ENCODE results near the gene ARHGAP31.
A peak's percentile ranks its signal among the peaks of the same experiment; 100 is the strongest.
"Not testable (repeated sequence)": the region's sequence is repeated elsewhere in the genome, so short reads cannot be mapped to it uniquely, and the experiment has no call there.

The ARHGAP31 gene

DNA sequence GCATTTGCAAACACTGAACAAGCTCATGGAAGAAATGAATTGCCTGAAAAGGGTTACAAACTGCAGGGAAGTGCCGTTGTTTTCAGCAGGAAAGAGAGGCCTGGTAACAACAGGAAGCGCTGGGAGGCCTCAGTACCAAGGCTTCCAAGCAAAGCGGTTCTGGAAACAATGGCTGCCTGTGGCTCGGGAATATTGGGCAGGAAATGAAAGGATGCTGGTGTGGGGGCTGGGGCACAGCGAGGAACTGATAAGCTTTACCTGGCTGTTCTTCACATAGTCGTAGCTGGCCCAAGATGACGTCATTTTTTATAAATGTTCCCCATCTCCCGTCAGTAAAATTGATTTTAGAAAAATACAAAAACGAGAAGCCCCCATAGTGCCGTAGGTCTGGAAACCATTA lies 55.9 kb downstream of the ARHGAP31 start:
- no peak for DNase-seq (ENCODE audit: low read depth)

DNA sequence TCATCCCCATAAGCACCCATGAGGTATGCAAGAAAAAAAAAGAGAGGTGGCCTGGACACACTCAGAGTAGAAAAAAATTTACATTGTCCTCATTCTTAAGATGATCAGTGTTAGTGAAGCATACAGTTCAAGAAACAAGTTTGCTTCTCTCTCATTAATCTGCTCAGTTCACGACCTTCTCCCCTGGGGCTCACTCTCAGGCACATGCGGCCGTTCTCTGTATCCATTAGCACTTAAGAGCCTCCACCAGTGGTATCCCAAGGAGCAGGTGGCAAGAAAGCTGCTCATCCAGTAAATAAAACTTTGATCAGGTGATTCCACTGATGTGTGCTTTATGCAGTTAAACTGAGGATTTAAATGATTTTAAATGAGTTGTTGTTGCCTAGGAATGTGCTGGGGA lies 57.4 kb downstream of the ARHGAP31 start:
- no peak for DNase-seq (ENCODE audit: low read depth)

DNA sequence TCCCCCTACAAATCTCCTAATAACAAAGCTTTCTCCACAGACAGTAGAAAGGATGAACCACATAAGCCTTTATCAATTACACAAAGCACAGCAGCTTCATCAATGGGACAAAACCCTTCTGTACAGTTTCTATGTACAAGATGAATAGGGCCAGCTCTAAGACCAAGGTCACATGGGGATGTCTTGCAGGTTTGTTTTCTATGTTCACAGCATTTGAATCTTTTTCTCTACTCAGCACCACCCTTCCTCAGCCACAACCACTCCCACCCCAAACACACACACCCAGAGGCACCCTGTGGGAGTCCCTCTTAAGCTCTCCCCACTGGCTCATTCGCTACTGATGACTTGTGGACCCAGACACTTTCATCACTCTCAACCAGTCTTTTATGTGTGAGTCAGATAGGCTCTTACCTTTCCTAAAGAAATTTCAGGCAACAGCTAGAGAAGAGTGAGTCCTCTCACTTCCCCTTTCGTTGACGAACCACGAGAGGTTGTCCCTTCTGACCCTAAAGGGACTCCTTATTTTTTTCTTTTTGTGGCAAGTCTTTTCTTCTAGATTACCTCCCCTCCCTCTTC lies 57.9 kb downstream of the ARHGAP31 start:
- DNase-seq (ENCODE audit: low read depth), result peak; percentile 9

DNA sequence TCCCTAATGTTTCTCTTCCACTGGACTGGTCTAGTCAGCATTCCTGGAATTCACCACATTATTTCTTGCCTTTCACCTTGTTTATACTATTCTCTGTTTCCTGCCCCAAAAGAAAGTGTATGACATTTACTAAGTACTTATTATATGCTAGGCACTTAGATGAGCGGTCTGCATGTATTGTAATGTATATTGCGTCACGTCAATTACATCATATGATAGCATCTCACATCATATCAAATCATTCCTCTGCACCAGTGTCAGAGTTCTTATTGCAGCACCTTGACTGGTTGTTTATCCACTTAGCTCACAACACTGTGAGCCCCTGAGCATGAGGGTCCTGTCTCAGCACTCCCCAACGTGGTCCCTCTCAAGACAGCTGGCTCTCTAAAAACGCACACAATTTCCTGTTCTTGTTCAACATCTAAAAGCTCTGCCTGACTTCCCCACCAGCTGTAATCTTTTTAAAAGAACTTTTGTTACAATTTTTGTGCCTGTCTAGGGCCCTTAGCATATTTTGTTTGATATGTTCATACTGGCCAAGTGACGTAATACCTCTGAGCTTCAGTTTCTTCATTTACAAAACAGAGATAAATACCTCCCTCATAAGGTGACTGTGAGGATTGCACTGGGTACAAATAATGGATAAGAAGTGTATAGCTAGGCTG lies 58.8 kb downstream of the ARHGAP31 start:
- no peak for DNase-seq (ENCODE audit: low read depth)

DNA sequence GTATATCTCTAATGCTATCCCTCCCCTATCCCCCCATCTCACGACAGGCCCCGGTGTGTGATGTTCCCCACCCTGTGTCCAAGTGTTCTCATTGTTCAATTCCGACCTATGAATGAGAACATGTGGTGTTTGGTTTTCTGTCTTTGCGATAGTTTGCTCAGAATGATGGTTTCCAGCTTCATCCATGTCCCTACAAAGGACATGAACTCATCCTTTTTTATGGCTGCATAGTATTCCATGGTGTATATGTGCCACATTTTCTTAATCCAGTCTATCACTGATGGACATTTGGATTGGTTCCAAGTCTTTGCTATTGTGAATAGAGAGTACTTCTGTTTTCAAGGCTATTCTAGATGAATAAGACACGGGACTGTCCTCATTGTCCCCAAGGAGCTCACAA lies 61.4 kb downstream of the ARHGAP31 start:
- not testable (repeated sequence) for DNase-seq (ENCODE audit: low read depth)

DNA sequence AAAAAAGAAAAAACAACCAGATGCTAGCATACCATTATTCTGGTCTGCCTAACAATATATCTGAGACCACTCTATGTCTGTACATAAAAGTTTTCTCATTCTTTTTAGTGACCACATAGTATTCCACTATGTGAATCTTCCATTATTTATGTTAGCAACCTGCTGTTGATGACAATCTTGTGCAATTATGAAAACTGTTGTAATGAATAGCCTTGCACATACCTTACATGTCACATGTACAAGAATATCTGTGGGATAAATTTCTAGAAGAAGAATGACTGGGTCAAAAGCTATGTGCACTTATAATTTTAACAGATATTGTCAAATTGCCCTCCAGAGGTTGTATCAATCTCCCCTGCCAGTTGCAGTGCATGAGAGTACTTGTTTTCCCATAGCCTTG lies 62.5 kb downstream of the ARHGAP31 start:
- no peak for DNase-seq (ENCODE audit: low read depth)

DNA sequence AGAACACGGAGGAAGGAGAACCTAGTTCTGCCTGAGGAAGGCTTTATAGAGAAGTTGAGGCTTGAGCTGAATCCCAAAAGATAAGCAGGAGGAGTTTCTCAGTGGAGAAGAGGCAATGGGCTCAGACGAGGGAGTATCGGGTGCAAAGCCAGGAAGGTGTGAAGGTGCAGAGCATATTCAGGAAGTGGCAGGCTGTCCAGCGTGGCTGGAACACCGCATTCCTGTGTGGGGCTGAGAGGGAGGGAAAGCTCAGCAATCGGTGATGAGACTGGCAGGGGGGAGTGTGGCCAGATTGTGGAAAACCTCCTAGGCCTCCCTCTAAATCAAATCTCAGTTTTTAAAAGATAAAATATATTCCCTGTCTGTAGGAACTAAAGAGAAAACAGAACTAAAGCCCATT lies 63.0 kb downstream of the ARHGAP31 start:
- DNase-seq (ENCODE audit: low read depth), result no peak

DNA sequence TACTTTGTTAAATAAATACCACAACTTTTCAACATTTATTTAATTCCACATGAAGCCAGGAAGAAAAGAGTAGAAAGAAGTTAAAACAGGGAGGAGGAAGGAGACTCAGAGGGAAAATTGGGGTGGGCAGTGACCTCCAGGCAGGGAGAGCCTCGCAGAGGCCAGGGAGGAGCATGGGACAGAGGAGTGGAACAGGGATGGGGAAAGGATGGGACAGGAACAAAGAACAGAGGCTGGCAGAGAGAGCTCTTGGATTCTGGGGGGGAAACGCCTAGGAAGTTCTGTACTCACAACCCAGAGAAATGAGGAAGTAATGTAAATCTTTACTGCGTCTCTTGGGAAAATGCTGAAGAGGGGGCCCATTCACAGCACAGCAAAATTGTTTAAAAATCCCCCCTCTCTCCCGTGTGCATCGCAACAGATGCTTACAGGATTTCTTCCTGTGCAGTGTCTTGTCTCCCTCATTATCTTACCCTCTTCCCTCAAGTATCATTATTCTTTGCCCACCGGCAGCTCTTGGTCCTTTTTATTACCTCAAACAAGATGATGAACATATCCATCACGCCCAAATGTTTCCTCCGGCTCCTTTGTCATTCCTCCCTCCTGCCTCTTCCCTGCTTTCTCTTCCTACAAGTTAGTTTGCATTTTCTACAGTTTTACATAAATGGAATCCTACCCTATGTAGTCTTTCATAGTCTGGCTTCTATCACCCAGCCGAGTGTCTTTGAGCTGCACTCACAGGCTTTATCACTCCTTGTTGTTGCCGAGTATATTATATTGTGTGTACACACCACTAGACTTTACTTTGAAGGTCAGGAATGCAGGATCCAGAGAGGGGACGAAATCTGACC lies 65.5 kb downstream of the ARHGAP31 start:
- no peak for DNase-seq (ENCODE audit: low read depth)

DNA sequence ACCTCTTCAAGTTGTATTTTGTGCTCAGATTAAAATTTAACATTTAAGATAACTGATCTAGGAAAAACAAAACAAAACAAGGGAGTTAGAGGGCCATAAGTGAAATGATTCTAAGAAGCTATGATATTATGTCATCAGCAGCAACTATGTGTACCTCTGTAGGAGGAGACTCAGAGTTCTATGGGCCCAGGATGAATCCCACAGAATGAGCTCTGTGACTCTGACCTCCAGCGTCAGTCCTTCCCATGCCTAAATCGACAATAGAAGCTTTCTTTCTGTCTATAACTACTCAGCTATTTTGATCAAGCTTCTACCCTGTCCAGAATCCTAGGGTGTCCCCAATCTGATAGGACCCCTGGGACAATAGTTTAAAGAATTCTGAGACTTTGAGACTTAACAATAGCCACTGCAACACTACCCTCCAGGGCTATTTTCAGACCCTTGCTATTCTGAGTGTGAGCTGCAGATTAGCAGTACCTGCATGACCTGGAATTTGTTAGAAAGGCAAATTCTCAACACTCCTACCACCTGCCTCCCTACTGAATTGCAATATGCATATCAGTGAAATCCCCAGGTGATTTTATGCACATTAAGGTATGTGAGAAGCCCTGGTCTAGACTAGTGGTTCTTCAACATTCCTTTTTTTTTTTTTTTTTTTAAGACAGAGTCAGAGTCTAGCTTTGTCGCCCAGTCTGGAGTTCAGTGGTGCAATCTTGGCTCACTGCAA lies 66.7 kb downstream of the ARHGAP31 start:
- DNase-seq (ENCODE audit: low read depth), result no peak

DNA sequence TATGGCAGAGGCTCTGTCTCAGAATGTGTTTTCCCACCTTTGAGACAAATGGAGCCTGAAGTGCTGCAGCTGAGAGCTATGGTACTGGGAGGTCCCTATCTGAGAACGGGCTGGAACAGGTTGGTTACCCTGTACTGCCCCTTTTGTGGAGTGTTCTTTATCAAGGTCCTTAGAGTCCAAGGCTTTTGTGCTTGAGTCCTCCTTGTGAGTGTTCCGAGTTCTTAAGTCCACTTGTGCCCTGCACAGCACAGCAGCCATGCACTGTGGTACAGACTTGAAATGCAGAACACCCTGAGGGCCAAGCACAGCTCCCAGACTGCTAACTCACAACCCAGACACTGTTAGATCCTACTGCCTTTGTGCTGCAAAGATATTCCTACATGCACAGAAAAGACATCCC lies 67.8 kb downstream of the ARHGAP31 start:
- DNase-seq (ENCODE audit: low read depth), result no peak

DNA sequence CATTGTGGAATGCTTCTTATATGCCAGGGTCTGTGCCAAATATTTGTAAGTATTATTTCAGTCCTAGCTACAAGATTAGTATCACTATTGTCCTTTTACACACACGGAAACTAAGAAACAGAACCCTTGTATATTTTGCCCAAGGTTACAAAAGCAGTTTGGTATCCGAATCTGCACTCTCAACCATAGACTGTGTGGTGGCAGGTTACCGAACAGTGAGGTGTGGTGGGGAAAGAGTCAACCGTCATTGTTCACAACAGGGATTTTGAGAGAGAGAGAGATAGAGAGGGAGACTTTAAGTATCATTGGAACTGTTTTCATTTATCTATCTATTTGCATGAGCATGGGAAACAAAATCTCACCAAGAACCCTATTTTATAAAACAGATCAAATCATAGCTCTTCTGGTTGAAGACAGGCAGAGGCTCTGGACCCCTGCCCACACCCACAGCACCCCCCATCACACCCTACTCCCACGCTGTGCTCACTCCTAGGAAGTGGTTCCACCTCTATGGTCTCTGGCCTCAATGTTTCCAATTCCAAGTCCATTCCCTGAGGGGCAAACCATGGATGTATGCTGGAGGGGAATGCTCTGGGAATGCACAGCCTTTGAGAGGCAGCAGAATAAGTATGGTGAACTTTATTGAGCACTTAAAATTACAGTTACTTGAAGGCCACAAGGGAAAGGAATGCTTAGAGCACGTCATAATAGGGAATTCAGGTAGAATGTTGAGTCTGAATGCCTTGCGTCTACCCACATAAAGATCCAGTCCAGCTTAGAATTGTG lies 69.0 kb downstream of the ARHGAP31 start:
- no peak for DNase-seq (ENCODE audit: low read depth)

DNA sequence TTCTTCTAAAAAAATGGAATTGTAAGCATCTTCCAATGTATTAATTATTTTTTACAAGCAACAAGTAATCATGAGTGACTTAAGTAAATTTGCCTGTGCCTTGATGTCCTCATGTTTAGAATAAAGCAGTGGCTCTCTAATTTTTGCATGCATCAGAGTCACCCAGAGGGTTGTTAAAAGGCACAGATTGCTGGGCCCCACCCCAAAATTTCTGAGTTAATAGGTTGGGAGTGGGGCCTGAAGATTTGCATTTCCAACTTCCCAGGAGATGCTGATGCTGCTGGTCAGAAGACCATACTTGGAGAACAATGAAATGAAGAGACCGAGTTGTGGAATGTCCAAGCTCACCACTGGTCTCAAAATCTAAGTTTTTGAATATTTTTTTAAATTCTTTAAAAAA lies 70.2 kb downstream of the ARHGAP31 start:
- no peak for DNase-seq (ENCODE audit: low read depth)

DNA sequence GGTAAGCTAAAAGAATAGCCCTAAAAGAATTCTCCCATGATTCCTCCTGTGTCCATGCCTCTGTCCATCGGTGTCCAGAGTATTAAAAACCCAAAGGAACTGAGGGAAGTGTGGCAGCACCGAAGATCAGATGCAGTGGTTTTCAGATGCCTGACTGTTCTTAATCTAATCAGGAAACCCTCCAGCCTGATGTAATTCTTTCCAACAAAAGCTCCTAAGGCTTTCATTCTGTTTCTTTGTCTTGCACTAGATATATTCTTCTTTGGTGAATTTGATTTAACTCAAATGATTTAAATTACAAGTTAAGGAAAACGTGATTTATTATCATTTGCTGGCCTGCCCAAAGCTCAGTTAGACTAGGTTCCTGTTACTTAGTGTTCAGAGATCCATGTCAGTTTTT lies 71.2 kb downstream of the ARHGAP31 start:
- no peak for DNase-seq (ENCODE audit: low read depth)

DNA sequence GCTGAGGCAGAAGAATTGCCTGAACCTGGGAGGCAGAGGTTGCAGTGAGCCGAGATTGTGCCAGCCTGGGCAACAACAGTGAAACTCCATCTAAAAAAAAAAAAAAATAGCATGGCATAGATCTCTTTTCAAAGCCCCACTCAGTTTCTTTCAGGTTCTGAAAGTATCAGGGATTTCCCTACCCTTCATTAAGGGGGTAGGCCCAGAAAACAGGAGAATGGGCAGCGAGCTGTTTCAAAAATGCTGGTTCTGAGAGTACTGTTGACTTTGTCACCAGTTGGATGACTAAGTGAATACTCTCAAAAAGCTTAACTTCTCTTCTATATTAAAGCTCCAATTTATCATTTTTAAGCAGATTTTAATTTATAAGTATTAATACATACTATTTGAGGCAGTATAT lies 72.8 kb downstream of the ARHGAP31 start:
- DNase-seq (ENCODE audit: low read depth), result no peak

DNA sequence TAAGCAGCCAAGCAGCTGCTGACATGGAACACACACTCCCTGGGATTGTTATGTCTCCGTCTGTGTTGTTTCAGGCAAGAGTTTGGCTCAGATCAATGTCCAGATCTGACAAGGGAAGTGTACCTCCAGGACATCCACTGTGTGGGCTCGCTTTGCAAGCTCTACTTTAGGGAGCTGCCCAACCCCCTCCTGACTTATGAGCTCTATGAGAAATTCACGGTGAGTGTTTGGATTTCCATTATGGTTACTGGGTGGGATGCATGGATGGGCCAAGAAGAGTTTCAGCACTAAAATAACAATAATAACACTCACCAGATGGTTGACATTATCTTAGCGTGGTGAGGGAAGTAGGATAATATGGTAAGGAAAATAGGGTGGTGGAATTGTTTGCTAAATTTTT lies 74.1 kb downstream of the ARHGAP31 start:
- no peak for DNase-seq (ENCODE audit: low read depth)

DNA sequence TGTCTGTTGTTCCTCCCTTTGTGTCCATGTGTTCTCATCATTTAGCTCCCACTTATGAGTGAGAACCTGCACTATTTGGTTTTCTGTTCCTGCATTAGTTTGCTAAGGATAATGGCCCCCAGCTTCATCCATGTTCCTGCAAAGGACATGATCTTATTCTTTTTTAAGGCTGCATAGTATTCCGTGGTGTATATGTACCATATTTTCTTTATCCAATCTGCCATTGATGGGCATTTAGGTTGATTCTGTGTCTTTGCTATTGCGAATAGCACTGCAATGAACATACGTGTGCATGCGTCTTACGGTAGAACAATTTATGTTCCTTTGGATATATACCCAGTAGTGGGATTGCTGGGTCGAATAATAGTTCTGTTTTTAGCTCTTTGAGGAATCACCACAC lies 77.6 kb downstream of the ARHGAP31 start:
- not testable (repeated sequence) for DNase-seq (ENCODE audit: low read depth)

DNA sequence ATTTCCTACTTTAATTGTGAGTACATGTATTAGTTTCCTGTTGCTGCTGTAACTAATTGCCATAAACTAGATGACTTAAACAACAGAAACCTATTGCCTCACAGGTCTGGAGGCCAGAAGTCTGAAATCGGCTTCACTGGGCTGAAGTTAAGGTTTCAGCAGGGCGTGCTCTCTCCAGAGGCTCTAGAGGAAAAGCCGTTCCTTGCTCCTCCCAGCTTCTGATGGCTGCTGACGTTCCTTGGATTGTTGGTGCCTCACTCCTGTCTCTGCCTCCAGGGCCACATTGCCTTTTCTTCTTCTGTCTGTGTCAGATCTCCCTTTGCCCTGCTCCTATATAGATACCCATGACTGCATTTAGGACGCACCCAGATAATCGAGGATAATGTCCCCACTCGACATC lies 80.9 kb downstream of the ARHGAP31 start:
- no peak for DNase-seq (ENCODE audit: low read depth)

DNA sequence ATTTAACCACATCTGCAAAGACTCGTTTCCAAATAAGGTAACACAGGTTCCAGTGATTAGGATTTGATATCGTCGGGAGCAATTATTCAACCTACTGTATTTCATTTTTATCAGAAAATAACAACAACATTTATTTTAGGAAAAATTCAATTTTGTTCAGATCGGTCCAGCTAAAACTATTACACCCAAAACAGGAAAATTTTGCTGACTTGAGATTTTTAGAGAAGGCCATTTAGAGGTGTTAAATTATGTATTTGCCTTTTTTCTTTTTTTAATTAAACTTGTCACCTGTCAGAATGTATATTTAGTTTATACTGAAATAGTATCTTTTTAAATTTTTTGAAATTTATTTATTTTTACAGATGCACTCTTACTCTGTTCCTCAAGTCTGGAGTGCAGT lies 81.3 kb downstream of the ARHGAP31 start:
- DNase-seq (ENCODE audit: low read depth), result no peak

DNA sequence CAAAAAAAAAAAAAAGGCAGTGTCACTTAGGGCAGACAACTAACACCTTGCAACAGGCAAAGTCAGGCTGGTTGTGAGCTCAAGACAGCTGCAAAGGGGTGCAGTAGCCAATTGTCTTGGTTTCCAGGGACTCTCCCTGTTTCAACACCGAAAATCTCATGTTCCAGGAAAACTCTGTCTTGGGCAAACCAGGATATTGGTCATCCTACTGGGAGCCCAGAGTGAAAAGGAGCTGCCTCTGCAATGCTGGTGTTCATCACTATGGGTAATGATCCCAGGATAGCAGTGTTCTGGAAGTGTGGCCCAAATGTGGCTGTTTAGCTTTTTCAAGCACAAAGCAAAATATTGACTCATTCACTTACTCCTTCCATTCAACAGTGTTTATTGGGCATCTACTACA lies 82.6 kb downstream of the ARHGAP31 start:
- DNase-seq (ENCODE audit: low read depth), result no peak

DNA sequence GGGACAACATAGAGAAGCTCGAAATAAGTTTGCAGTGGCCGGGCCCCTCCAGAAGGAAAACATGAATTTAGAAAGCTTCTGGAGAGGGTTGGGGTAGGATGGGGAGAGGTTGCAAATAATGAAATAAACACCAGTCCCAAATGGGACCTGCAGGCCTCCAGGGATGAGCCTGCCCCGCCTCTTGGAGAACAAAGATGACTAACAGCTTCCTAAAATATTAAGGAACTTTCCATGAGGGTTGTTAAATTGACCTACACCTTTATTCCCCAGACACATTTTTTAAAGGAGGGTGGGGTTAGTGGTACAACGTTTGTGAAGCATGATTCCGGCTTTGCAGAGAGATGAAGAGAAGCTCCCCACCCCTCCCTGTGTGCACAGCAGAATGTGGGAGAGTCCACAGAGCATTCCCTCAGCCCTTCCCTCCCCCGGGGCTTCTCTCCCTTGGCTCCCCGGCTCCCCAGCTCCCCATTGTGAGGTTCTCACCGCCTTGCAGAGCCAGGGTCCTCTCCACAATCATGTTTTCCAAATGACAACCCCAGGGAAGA lies 84.1 kb downstream of the ARHGAP31 start:
- DNase-seq (ENCODE audit: low read depth), result no peak

DNA sequence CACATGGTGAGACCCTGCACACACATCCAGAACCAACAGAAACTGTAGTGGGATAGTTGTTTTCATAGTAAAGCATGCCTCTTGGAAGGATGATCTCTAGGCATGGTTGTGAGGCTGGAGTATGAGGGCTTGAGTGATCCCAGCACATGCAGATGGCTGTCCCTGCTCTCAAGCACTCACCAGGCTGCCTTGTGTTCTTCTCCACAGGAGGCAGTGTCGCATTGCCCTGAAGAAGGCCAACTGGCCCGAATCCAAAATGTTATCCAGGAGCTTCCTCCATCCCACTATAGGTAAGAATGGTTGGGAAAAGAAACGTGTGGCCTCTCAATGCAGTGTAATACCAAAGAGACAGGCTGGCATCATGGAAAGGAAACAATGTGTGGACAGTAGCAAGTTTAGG lies 86.5 kb downstream of the ARHGAP31 start:
- DNase-seq (ENCODE audit: low read depth), result no peak

DNA sequence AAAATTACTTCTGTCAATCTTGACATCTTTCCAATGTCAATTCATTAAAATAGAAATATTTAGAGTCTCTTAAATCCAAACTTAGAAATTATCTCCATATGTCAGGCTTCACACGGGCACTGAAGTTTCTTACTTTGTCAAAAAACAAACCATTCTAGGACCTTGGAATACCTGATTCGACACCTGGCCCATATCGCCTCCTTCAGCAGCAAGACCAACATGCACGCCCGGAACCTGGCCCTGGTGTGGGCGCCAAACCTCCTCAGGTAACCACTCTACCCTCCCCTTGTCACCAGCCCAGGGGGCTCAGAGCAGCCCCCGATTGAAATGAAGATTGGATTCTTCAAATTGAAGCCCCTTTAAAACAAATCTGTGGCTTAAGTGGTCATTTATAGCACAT lies 88.0 kb downstream of the ARHGAP31 start:
- DNase-seq (ENCODE audit: low read depth), result no peak

Measured in stimulated activated CD8-positive, alpha-beta memory T cell treated with anti-CD3 and anti-CD28 coated beads, Interleukin-7, amount 100 ng/mL, for 24 hours (primary cell).